Measurements from ENCODE around the gene NUDT14.

- TF ChIP-seq CTCF (IDR thresholded peaks at IDR 0.05), result peak in 1 of 7 experiments; percentile 31
- TF ChIP-seq POLR2A (IDR thresholded peaks at IDR 0.05), result no peak
- no peak for TF ChIP-seq POLR2AphosphoS5 (IDR thresholded peaks at IDR 0.05)
- no peak for TF ChIP-seq EP300 (IDR thresholded peaks at IDR 0.05)
Observed at GRCh38 chr14:105167303-105168092, 13.6 kb downstream of the NUDT14 start.
